ENCODE data around the gene TYR.
"Not testable (repeated sequence)": the region's sequence is repeated elsewhere in the genome, so short reads cannot be mapped to it uniquely, and the experiment has no call there.

TYR gene

GRCh38 chr11:89310607-89311006 lies 132.9 kb downstream of the TYR start:
- H3K4me3 ChIP-seq (ENCODE audit: low read length); DNase-seq (ENCODE audit: low read depth): not testable (repeated sequence)

- no peak overlapping the region for H3K4me3 ChIP-seq (ENCODE audit: low read length)
- TF ChIP-seq CTCF (IDR thresholded peaks at IDR 0.05; ENCODE audit: insufficient read depth, low read depth, low read length, missing control alignments) = no peak
- DNase-seq (ENCODE audit: low read depth) = peak; percentile 55
Measured at GRCh38 chr11:89321401-89321800, 143.7 kb downstream of the TYR start.

GRCh38 chr11:89327885-89328284 lies 150.2 kb downstream of the TYR start:
- no peak overlapping the region for H3K4me3 ChIP-seq (ENCODE audit: low read length)
- no peak for TF ChIP-seq CTCF (IDR thresholded peaks at IDR 0.05; ENCODE audit: insufficient read depth, low read depth, low read length, missing control alignments)
- peak; percentile 75 for DNase-seq (ENCODE audit: low read depth)

- H3K4me3 ChIP-seq (ENCODE audit: low read length) = not testable (repeated sequence)
- peak; percentile 66 for DNase-seq (ENCODE audit: low read depth)
Measured at GRCh38 chr11:89331940-89332339, 154.3 kb downstream of the TYR start.

- TF ChIP-seq CTCF (IDR thresholded peaks at IDR 0.05; ENCODE audit: insufficient read depth, low read depth, low read length, missing control alignments) = peak; percentile 47
- not testable (repeated sequence) for H3K4me3 ChIP-seq (ENCODE audit: low read length)
- DNase-seq (ENCODE audit: low read depth) = peak; percentile 46
Measured at GRCh38 chr11:89333704-89334103, 156.0 kb downstream of the TYR start.

- not testable (repeated sequence) for H3K4me3 ChIP-seq (ENCODE audit: low read length); DNase-seq (ENCODE audit: low read depth)
Measured at GRCh38 chr11:89337100-89337650, 159.5 kb downstream of the TYR start.

GRCh38 chr11:89338073-89338472 lies 160.4 kb downstream of the TYR start:
- DNase-seq (ENCODE audit: low read depth); H3K4me3 ChIP-seq (ENCODE audit: low read length): not testable (repeated sequence)

GRCh38 chr11:89340450-89340849 lies 162.8 kb downstream of the TYR start:
- H3K4me3 ChIP-seq (ENCODE audit: low read length) = not testable (repeated sequence)
- peak; percentile 23 for DNase-seq (ENCODE audit: low read depth)

- DNase-seq (ENCODE audit: low read depth) = not testable (repeated sequence)
Measured at GRCh38 chr11:89342880-89343572, 165.4 kb downstream of the TYR start.

More at GRCh38 chr11:89342880-89343572, 165.4 kb downstream of the TYR start:
- not testable (repeated sequence) for H3K4me3 ChIP-seq (ENCODE audit: low read length)

All from epithelial cell of esophagus (primary cell).